Fibroblast of lung (primary cell): Measurements from ENCODE around the gene COA7. TPM values are rescaled to one million over a fixed set of nuclear protein-coding genes. Genes with fewer than 3 reads are reported as not detected.
A peak's percentile ranks its signal among the peaks of the same experiment; 100 is the strongest.
"Not testable (repeated sequence)": the region's sequence is repeated elsewhere in the genome, so short reads cannot be mapped to it uniquely, and the experiment has no call there.

ENCODE experiments used
- DNase-seq, 2 donors: peaks; one replicate each; pipeline versions ENCODE4 v3.0.0 to v3.0.0-alpha.2; 2010; ENCODE audit warnings: low read depth in 2 of 2
- H2AFZ ChIP-seq: 2 replicates; pipeline ENCODE4 v1.5.1; 2012; ENCODE audit warnings: low read length, control low read depth, inconsistent platforms
- H3K27ac ChIP-seq: 2 replicates; pipeline ENCODE4 v1.5.1; 2011; ENCODE audit warnings: low read length, control low read depth; ENCODE audit not compliant: insufficient read depth
- H3K27me3 ChIP-seq: 2 replicates; pipeline ENCODE4 v1.5.1; 2011; ENCODE audit warnings: mild to moderate bottlenecking, low read length; ENCODE audit not compliant: control insufficient read depth, insufficient read depth
- H3K36me3 ChIP-seq: 2 replicates; pipeline ENCODE4 v1.5.1; 2011; ENCODE audit warnings: low read length; ENCODE audit not compliant: control insufficient read depth, insufficient read depth
- H3K4me1 ChIP-seq: 2 replicates; pipeline ENCODE4 v1.5.1; 2011; ENCODE audit warnings: low read length; ENCODE audit not compliant: control insufficient read depth, insufficient read depth; ENCODE audit errors: extremely low read depth
- H3K4me2 ChIP-seq: 2 replicates; pipeline ENCODE4 v1.5.1; 2011; ENCODE audit warnings: low read length, control low read depth; ENCODE audit not compliant: insufficient read depth; ENCODE audit errors: extremely low read depth
- H3K4me3 ChIP-seq, 4 experiments: fragments of 200-600 bp in 1 of 4; sonication (generic) in 1 of 4; replicated peaks in 1 of 4; 2 replicates each; pipeline ENCODE4 v1.5.1; 2011 to 2016; ENCODE audit warnings: low read length in 4 of 4, low read depth in 3 of 4, mild to moderate bottlenecking in 3 of 4, control low read depth in 2 of 4, inconsistent platforms in 1 of 4, mixed read lengths in 1 of 4; ENCODE audit not compliant: insufficient read depth in 1 of 4; ENCODE audit errors: control extremely low read depth in 1 of 4
- H3K79me2 ChIP-seq: 2 replicates; pipeline ENCODE4 v1.5.1; 2012; ENCODE audit warnings: mild to moderate bottlenecking, low read length, inconsistent platforms; ENCODE audit not compliant: control insufficient read depth, insufficient read depth
- H3K9ac ChIP-seq: 2 replicates; pipeline ENCODE4 v1.5.1; 2011; ENCODE audit warnings: mild to moderate bottlenecking, low read length, control low read depth; ENCODE audit not compliant: insufficient read depth
- H3K9me3 ChIP-seq: 2 replicates; pipeline ENCODE4 v1.5.1; 2012; ENCODE audit warnings: low read depth, low read length; ENCODE audit not compliant: control insufficient read depth, insufficient read depth
- H4K20me1 ChIP-seq: 2 replicates; pipeline ENCODE4 v1.5.1; 2011; ENCODE audit warnings: low read length; ENCODE audit not compliant: control insufficient read depth, insufficient read depth; ENCODE audit errors: extremely low read depth
- CTCF ChIP-seq, 2 donors: IDR thresholded peaks in 1 of 2; conservative IDR thresholded peaks in 1 of 2; 1 replicate in 1 of 2; 2 replicates in 1 of 2; pipeline ENCODE4 v1.5.1; 2011 to 2012; ENCODE audit warnings: low read length in 2 of 2, control low read depth in 1 of 2, inconsistent platforms in 1 of 2, low read depth in 1 of 2, mild to moderate bottlenecking in 1 of 2
- EZH2 ChIP-seq: IDR thresholded peaks from 2 replicates; pipeline ENCODE4 v1.5.1; 2012; ENCODE audit warnings: low read length, control low read depth, mild to moderate bottlenecking; ENCODE audit errors: missing control alignments
- polyA plus RNA-seq, 2 donors: library from polyadenylated mRNA; depleted of rRNA in 1 of 2; stranded (reverse) in 1 of 2; unstranded in 1 of 2; fragments of >200 nt; gene quantifications; 2 replicates each; pipeline ENCODE4 v1.2.1, GENCODE V29; 2011 to 2012; ENCODE audit warnings: missing spikeins in 1 of 2
- total RNA-seq: library from RNA; depleted of rRNA; stranded (reverse); fragments of >200 nt; gene quantifications from 2 replicates; pipeline ENCODE4 v1.2.1, GENCODE V29; 2014

Gene COA7
- total and polyA plus RNA-seq, 2 donors (not counting 1 experiment from before 2014, with no cell fraction given) = 14.5 to 16.2 TPM

GRCh38 chr1:52691821-52692220 is 6.3 kb downstream of the COA7 start:
- Histone ChIP-seq H3K9ac (no peak overlapping the region), H3K9me3 (no peaks in the 10 kb centered on the region), H3K4me2 (no peak overlapping the region), H3K27me3 (no peaks in the 10 kb centered on the region), H2AFZ (no peak overlapping the region), H3K79me2 (peaks cover 26% of the 10 kb centered on the region), H3K27ac (no peak overlapping the region), H3K36me3 (peaks cover 6% of the 10 kb centered on the region), H3K4me3 (no peak overlapping the region), H4K20me1 (no peaks in the 10 kb centered on the region), H3K4me1 (peaks cover 2% of the 10 kb centered on the region)
- TF ChIP-seq CTCF (conservative IDR thresholded peaks at IDR 0.05 in 1 of 2, IDR thresholded peaks at IDR 0.05 in 1 of 2; ENCODE audit: low read depth in 1 of 2, low read length in 2 of 2) (no peak), EZH2 (no peak)
- DNase-seq = no peak

- TF ChIP-seq CTCF (conservative IDR thresholded peaks at IDR 0.05 in 1 of 2, IDR thresholded peaks at IDR 0.05 in 1 of 2; ENCODE audit: low read depth in 1 of 2, low read length in 2 of 2) (no peak), EZH2 (no peak)
- Histone ChIP-seq H3K79me2 (no peaks in the 10 kb centered on the region), H3K27ac (no peak overlapping the region), H3K4me3 (no peak overlapping the region), H3K27me3 (no peaks in the 10 kb centered on the region), H4K20me1 (no peaks in the 10 kb centered on the region), H3K36me3 (peaks cover 4% of the 10 kb centered on the region), H3K4me1 (no peaks in the 10 kb centered on the region), H3K4me2 (no peak overlapping the region), H3K9me3 (no peaks in the 10 kb centered on the region), H3K9ac (no peak overlapping the region), H2AFZ (no peak overlapping the region)
- DNase-seq = no peak
Observed at GRCh38 chr1:52686830-52687229, 11.3 kb downstream of the COA7 start.

GRCh38 chr1:52686261-52686751 is 11.8 kb downstream of the COA7 start:
- not testable (repeated sequence) for H3K4me2 ChIP-seq, H3K9ac ChIP-seq, H2AFZ ChIP-seq, H3K4me3 ChIP-seq, H3K27me3 ChIP-seq, H3K36me3 ChIP-seq, H3K79me2 ChIP-seq, H3K27ac ChIP-seq, H3K9me3 ChIP-seq, H4K20me1 ChIP-seq, H3K4me1 ChIP-seq
- TF ChIP-seq CTCF (conservative IDR thresholded peaks at IDR 0.05 in 1 of 2, IDR thresholded peaks at IDR 0.05 in 1 of 2; ENCODE audit: low read depth in 1 of 2, low read length in 2 of 2) = peak; percentile 70 to 80
- DNase-seq = peak; percentile 46 to 74
